NCI-H146 treated with DMSO at 0.1 percent for 48 hours (cell line): ENCODE data around the gene NTM.

ENCODE experiments used
- DNase-seq: peaks from one replicate; lab custom pipeline; 2025; ENCODE audit not compliant: unreplicated experiment; lab: John Stamatoyannopoulos, UW

The NTM gene

DNA sequence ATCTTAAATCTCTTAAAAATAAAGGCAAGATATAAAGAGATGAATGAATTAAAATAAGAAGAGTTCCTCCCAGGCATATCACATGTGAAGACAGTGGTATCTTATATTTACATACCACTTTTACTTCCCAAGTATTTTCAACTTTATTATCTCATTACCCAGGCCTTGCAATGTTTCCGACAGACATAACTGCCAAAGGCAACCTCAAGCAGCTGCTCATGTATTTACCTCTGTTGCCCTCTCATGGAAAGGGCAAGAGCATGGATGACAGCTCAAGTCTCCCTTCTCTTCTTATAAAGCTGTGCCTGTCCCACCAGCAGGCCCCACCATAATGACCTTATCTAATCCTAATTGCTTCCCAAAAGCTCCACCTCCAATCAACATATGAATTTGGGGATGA is 894.2 kb downstream of the NTM start:
- DNase-seq = no peak

GRCh38 chr11:132278801-132279574 is 908.6 kb downstream of the NTM start:
- peak; percentile 43 for DNase-seq

DNA sequence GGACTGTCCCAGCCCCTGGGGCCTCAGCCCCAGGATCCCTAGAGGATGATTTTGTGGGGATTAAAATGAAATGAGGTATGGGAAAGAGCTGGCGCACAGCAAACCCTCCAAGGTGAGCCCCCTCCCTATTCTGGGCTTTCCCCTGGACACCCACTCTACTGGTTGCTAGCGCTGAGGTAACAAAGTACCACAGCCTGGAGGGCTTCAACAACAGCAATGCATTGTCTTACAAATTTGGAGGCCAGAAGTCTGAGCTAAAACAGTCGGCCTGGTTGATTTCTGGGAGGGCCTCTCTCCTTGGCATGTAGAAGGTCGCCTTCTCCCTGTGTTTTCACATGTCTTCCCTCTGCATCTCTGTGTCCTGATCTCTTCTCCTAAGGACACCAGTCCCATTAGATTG is 913.6 kb downstream of the NTM start:
- no peak for DNase-seq

DNA sequence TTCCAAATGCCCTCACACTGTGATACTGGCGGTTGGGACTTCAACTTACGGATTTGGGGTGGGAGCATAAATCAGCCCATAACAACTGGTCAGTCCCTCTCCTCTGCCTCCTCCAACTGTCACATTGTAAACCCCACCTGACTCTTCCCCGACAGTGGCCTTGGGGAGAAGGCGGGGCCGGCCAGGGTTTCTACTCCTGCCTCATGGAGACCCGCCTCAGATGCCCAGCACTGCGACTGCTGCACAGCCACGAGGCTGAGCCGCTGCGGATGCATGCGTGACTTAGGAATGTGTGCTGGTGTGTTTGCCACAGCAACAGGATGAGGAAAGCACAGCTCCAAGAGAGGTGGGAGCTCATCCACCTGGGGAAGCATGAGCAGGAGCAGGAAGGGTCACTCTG is 914.2 kb downstream of the NTM start:
- no peak for DNase-seq

- no peak for DNase-seq
Measured at GRCh38 chr11:132285631-132286030, 915.2 kb downstream of the NTM start.

DNA sequence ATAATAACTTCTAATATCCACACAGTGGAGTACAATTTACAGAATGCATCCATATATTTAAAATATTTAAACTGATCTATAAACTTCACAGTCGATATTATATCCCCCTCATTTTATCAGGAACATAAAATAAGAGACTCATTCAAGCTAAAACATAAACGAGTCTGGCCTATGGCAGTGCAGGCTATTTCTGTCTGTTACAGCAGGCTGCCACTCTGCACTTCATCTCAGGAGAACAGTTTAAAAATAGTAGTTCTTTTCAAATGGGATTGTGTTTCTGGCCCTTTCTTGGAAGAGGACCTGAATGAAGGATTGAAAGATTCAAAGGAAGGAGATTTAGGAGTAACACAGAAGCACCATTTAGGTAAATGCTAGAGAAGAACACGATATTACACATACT is 915.7 kb downstream of the NTM start:
- DNase-seq = no peak

GRCh38 chr11:132288036-132288435 is 917.6 kb downstream of the NTM start:
- no peak for DNase-seq

GRCh38 chr11:132289590-132290256 is 919.3 kb downstream of the NTM start:
- no peak for DNase-seq

DNA sequence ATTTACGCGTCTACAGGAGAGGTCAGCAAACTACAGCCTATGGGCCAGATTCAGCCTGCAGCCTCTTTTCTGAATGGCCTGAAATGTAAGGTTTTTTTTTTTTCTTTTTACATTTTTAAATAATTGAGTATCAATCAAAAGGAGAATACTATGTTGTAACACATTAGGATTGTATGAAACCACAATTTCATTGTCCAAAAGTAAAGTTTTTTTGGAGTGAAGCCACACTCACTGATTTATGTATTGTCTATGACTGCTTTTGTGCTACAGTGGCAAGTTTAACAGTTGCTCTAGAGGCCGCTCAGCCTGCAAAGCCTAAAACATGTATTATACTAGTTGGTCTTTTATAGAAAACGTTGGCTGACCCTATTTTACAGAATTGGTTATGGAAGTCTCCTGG is 923.2 kb downstream of the NTM start:
- DNase-seq = no peak

GRCh38 chr11:132296946-132297610 is 926.7 kb downstream of the NTM start:
- DNase-seq = no peak

DNA sequence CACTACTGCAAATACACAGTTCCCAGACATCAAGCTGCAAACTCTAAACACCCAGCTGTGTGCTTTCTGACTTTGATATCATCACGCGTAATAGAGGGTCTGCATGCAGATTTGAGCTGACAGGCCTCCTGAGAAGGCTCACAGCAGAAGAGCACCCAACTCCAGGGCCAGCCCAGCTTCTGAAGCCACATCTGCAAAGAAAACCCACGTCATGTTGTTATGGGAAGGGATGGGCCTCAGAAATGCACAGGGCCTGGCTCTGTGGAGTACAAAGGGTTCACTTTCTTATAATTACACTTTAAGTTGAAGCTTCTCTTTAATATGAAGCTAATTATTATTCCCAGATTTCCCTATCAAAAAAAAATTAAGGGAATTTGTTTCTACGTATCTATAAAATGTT is 927.9 kb downstream of the NTM start:
- DNase-seq = no peak

DNA sequence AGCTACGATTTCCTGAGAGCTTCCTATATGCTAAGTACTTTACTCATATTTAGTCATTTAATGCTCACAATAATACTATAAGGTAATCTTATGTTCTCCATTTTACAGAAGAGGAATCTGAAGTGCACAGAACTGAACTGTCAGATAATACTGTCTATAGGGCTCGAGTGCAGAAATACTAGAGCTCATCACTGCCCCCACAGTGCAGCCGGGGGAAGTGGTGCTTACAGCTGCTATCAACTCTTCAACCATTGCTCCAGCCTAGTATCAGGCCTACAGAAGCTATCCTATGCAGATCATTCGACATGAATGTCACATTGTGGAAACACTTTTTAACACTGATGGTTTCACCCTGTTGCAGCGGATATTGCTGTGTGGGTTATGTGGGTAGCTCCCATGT is 929.9 kb downstream of the NTM start:
- DNase-seq = no peak

DNA sequence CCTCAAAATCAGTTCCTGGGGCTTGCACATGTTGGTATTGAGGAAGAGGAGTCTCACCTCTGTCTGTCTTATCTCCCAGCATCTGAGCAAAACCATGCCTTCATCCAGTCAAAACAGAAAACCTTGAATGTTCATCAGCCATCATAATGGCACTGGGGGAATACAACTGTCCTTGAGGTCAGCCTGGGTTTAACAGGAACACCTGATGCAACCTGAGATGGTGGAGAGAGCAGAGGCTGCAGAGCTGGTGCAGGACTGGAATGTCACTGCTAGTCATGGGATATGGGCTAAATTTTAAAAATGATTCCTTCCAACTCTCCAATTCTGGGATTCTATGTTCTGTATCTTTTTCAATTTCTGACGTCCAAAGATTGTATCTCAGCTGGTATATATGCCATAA is 931.0 kb downstream of the NTM start:
- DNase-seq = no peak

GRCh38 chr11:132301900-132302299 is 931.5 kb downstream of the NTM start:
- DNase-seq = no peak

- DNase-seq = no peak
Measured at GRCh38 chr11:132307309-132308020, 937.0 kb downstream of the NTM start.

DNA sequence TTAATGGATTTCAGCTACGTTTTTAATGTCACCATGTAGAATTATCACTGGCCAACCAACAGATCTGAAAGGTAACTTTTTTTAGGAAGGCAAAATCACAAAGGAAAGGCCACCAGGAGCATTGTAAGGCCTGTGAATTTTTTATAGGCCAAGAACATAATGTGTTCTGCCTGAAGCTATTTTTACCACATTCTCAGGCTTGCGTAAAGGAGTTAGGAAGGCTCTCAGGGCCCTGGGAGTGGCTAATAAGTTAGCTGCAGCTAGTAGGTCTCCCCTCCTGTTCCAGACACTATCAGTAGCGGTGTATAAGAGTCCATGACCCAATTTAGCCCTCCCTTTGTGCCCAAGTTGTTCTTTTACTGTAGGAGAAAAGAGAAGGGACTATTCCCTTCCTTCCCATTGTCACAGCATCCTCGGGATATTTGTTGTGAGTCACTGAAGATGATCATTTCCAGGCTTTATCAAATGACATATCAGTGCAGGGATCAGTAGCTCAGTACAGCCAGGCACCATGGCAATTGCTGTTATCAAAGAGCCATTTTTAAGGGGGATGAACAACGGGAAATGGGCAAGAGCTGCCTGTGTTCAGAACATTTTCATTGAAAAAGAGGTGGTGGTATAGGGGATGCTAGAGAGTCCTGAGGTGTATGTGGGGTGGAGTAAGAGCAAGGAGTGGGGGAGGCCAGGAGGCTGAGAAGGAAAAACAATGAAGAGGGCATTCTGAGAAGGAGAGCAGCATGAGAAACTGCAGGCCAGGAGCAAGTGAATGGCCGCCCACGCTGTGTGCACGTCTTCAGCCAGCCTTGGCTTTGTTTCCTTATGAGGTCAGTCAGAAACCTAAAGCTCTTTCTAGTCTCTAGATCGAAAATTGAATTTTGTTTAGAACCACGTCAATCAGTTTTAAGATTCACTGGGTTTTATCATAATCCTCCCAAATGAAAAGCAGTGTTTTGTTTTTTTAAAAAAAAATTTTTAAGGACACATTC is 940.3 kb downstream of the NTM start:
- no peak for DNase-seq

- no peak for DNase-seq
Measured at GRCh38 chr11:132311703-132312102, 941.3 kb downstream of the NTM start.

- no peak for DNase-seq
Measured at GRCh38 chr11:132312161-132312560, 941.7 kb downstream of the NTM start.

DNA sequence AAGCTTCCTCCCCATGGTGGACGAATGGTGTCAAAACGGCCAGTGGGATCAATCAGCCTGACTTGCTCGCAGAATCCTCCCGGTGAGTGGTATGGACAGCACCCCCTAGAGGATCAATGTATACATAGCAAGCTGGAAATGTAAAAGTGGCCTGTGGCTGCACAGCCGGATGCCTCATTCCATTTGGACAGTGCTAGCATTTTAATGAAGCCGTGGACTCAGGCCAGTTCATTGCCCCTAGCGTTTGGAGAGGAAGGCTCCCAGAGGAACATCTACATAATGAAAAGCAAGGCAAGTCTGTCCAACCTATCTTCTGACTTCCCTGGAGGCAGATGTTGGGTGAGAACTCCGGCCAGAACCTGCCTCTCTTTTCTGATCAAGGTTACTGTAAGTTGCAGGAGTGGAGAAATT is 942.3 kb downstream of the NTM start:
- peak; percentile 56 for DNase-seq

DNA sequence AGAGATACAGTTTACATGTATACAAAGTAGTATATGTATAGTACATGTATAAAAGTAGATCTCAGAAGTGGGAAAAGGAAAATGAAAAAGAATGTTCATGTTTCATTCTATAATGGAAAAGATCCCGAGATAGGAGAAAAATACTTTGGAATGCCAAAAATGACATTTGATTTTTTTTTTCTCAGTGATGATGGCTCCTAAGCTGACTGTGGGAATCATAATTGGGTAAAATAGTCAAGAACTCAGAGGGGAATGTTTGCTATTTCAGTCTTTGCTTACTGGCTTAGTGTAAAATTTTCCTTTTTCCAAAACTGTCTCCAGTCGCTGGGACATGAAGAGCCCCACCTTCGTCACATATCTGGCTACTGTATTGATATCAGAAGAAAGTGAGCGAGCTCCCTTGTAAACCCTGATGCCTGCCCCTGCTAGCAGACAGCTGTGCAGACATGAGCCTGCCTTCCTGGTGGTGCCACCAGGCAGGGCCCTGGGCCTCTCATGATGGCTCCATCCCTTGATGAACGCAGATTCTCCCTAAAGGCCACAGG is 944.6 kb downstream of the NTM start:
- DNase-seq = no peak
